ENCODE results near the gene RNF166. TPM values are rescaled to one million over a fixed set of nuclear protein-coding genes. Genes with fewer than 3 reads are reported as not detected.

The RNF166 gene
- total and polyA plus RNA-seq, 2 of the 13 experiments (the other 11 are each of a cell fraction or from before 2014, with no cell fraction given), result 21.4 to 23.0 TPM

- Histone ChIP-seq H2AFZ (ENCODE audit: low read length) (no peak overlapping the region), H3K4me1 (ENCODE audit: insufficient read depth, low read length) (peaks cover 42% of the 10 kb centered on the region), H3K9me3 (ENCODE audit: low read length) (no peaks in the 10 kb centered on the region), H4K20me1 (ENCODE audit: insufficient read depth, low read length) (no peaks in the 10 kb centered on the region), H3K27me3 (ENCODE audit: control insufficient read depth in 1 of 2, insufficient read depth in 2 of 2, low read length in 2 of 2) (peaks cover 0 to 3% of the 10 kb centered on the region in 2 experiments; a peak in 1 of 5 replicates), H3K4me2 (ENCODE audit: low read depth, low read length) (peak overlapping the region; percentile 38), H3K27ac (ENCODE audit: extremely low read length, insufficient read depth, low read length) (peak overlapping the region; percentile 41), H3K4me3 (replicated peaks in 1 of 3; ENCODE audit: insufficient read depth in 1 of 3, low read depth in 2 of 3, low read length in 3 of 3) (peak overlapping the region in 1 of 3 experiments; percentile 17; a peak in 1 of 6 replicates), H3K79me2 (ENCODE audit: insufficient read depth, low read length) (peaks cover 23% of the 10 kb centered on the region), H3K9ac (ENCODE audit: insufficient read depth, low read depth, low read length) (no peak overlapping the region), H3K36me3 (replicated peaks in 1 of 2; ENCODE audit: control insufficient read depth in 1 of 2, insufficient read depth in 2 of 2, low read length in 2 of 2) (peaks cover 17% of the 10 kb centered on the region in 2 experiments; a peak in 3 of 5 replicates)
- FAIRE-seq (peak; percentile 21), ATAC-seq (no peak), DNase-seq (ENCODE audit: low spot score) (no peak)
- no TSS peak for BruUV-seq (replicated peaks)
- WGBS (ENCODE audit: low lambda C conversion rate), result 44% methylated on average over 15 of the region's 16 CpGs
- in situ Hi-C loops (cut with HindIII; ENCODE audit: extremely low pct_ligation_motif_present, low pct_unique_long_range_greater_than_20kb) (no loop called here), intact Hi-C loops (cut with micrococcal nuclease; ENCODE audit: unreplicated experiment) (no loop called here)
- CTCF ChIA-PET (ENCODE audit: low intra/inter-chr PET ratio, low total read pairs), result no interaction called here
- POLR2A ChIA-PET, result no interaction called here
- peak; percentile 63 for TF ChIP-seq MAX (IDR thresholded peaks at IDR 0.05)
- no peak for TF ChIP-seq CENPT (CRISPR knock-in tag; IDR thresholded peaks at IDR 0.05; ENCODE audit: low read depth)
- TF ChIP-seq ARID5B (CRISPR knock-in tag; IDR thresholded peaks at IDR 0.05), result no peak
- TF ChIP-seq ZNF615 (CRISPR knock-in tag; IDR thresholded peaks at IDR 0.05; ENCODE audit: borderline replicate concordance), result no peak
- TF ChIP-seq ZNF687 (CRISPR knock-in tag; IDR thresholded peaks at IDR 0.05), result peak; percentile 65
- no peak for TF ChIP-seq FOXJ3 (CRISPR knock-in tag; IDR thresholded peaks at IDR 0.05; ENCODE audit: borderline replicate concordance)
- TF ChIP-seq ZNF296 (CRISPR knock-in tag; conservative IDR thresholded peaks at IDR 0.05), result no peak
- no peak for TF ChIP-seq HES4 (CRISPR knock-in tag; IDR thresholded peaks at IDR 0.05; ENCODE audit: borderline replicate concordance)
- TF ChIP-seq ZBTB4 (CRISPR knock-in tag; IDR thresholded peaks at IDR 0.05; ENCODE audit: borderline replicate concordance), result peak; percentile 79; the same call in 1 of the 2 replicates
- TF ChIP-seq ZNF235 (CRISPR knock-in tag; IDR thresholded peaks at IDR 0.05; ENCODE audit: borderline replicate concordance), result no peak
Observed at GRCh38 chr16:88710556-88710955, 4.3 kb upstream of the RNF166 start.
